CD4-positive, alpha-beta memory T cell (primary cell): Measurements from ENCODE around the gene LDHD. TPM values are rescaled to one million over a fixed set of nuclear protein-coding genes. Genes with fewer than 3 reads are reported as not detected.

Experiments used
- CTCF ChIA-PET: fragments of 350-600 bp; sonication (Branson Sonifier 250); formaldehyde crosslinking; loops from one replicate; lab custom pipeline; 2021; ENCODE audit warnings: inconsistent platforms; ENCODE audit not compliant: partially characterized antibody; lab: Charles Lee
- POLR2A ChIA-PET: fragments of 350-600 bp; sonication (Branson Sonifier 250); formaldehyde crosslinking; loops from one replicate; lab custom pipeline; 2021; ENCODE audit not compliant: partially characterized antibody; lab: Charles Lee
- DNase-seq, 5 donors: peaks; one replicate each; pipeline versions ENCODE4 v3.0.0 to v3.0.0-alpha.2; 2020 to 2022; ENCODE audit warnings: mixed read lengths in 1 of 5
- H3K27ac ChIP-seq: one replicate; pipeline ENCODE4 v1.7.0; 2013; ENCODE audit warnings: low read depth, low read length
- H3K27me3 ChIP-seq: 2 replicates; pipeline ENCODE4 v1.7.0; 2013; ENCODE audit warnings: mild to moderate bottlenecking, low read length, moderate library complexity; ENCODE audit not compliant: insufficient read depth
- H3K36me3 ChIP-seq: 2 replicates; pipeline ENCODE4 v1.7.0; 2013; ENCODE audit warnings: mild to moderate bottlenecking, low read length, moderate library complexity; ENCODE audit not compliant: insufficient read depth
- H3K4me1 ChIP-seq: 2 replicates; pipeline ENCODE4 v1.7.0; 2013; ENCODE audit warnings: mild to moderate bottlenecking, low read length, moderate library complexity; ENCODE audit not compliant: insufficient read depth
- H3K4me3 ChIP-seq, 2 donors: one replicate each; pipeline ENCODE4 v1.7.0; 2013; ENCODE audit warnings: low read length in 2 of 2, mild to moderate bottlenecking in 1 of 2
- H3K9me3 ChIP-seq, 2 donors: one replicate each; pipeline ENCODE4 v1.7.0; 2013; ENCODE audit warnings: low read length in 2 of 2, control low read depth in 1 of 2; ENCODE audit not compliant: control insufficient read depth in 1 of 2
- H3K27ac Mint-ChIP-seq, 7 donors: one replicate each; pipeline ENCODE4 v1.8.0; 2020 to 2021; ENCODE audit warnings: mixed read lengths in 7 of 7, mild to moderate bottlenecking in 6 of 7, inconsistent platforms in 3 of 7, moderate library complexity in 3 of 7
- H3K27me3 Mint-ChIP-seq, 2 donors: one replicate each; pipeline ENCODE4 v1.8.0; 2020 to 2021; ENCODE audit warnings: mixed read lengths in 2 of 2
- H3K36me3 Mint-ChIP-seq, 2 donors: one replicate each; pipeline ENCODE4 v1.8.0; 2020 to 2021; ENCODE audit warnings: mixed read lengths in 2 of 2, inconsistent platforms in 1 of 2, mild to moderate bottlenecking in 1 of 2
- H3K4me1 Mint-ChIP-seq, 4 donors: one replicate each; pipeline ENCODE4 v1.8.0; 2020 to 2021; ENCODE audit warnings: mixed read lengths in 4 of 4, mild to moderate bottlenecking in 1 of 4
- H3K4me3 Mint-ChIP-seq, 8 donors: one replicate each; pipeline ENCODE4 v1.8.0; 2020 to 2021; ENCODE audit warnings: mixed read lengths in 8 of 8, mild to moderate bottlenecking in 7 of 8, moderate library complexity in 6 of 8, inconsistent platforms in 3 of 8
- H3K9me3 Mint-ChIP-seq, 8 donors: one replicate each; pipeline ENCODE4 v1.8.0; 2020 to 2021; ENCODE audit warnings: mixed read lengths in 8 of 8, mild to moderate bottlenecking in 5 of 8, inconsistent platforms in 3 of 8, moderate library complexity in 1 of 8
- intact Hi-C: fragments of 100-400 bp; cut with micrococcal nuclease; formaldehyde crosslinking; loops from one replicate; pipeline ENCODE4 v1.15.1; 2023
- polyA plus RNA-seq, 2 donors: library from polyadenylated mRNA; unstranded; fragments of 300-500 nt; fragmentation: Illumina TruSeq; gene quantifications; one replicate each; pipeline ENCODE4 v1.2.3, GENCODE V29; 2021
- total RNA-seq, 2 experiments: library from RNA; stranded (reverse); gene quantifications; one replicate each; pipeline ENCODE4 v1.2.3, GENCODE V29; 2021

LDHD gene
- total and polyA plus RNA-seq, 4 experiments from 2014 or later: 0.09 to 0.20 (median 0.17) TPM; not detected in 1

DNA sequence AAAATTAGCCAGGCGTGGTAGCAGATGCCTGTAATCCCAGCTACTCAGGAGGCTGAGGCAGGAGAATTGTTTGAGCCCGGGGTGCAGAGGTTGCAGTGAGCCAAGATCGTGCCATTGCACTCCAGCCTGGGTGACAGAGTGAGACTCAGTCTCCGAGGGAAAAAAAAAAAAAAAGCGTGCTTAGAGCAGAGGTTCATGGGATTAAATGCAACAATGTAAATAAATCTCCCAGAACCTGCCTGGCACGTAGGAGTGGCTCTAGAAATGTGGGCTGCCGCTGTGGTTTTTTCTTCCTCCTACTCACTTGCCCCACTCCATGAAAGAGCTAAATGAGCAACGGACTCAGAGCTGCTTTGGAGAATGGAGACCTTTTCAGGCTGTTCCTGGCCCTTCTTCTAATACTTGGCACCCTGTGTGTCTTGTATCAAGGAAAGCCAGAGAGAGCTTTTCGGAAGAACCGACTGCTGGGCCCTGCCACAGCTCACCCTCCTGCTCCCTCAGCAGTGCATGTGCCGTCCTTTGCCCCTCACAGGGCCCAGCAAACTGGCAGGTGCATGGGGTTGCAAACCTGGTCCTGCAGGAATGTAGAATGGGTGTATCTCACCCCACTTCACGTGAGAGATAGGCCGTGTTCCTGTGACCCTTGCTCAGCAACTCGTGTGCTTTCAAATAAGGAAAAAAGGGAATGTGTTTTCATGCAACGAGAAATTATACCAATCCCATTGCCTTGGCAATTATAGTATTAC lies 52.0 kb downstream of the LDHD start:
- H3K4me3 ChIP-seq: peak overlapping the region in 1 of 2 donors; percentile 2
- no peaks in the 10 kb centered on the region for H3K27me3 ChIP-seq
- Mint-ChIP-seq H3K27ac (peak overlapping the region; percentile 72 to 94 (median 91)), H3K4me3 (peak overlapping the region; percentile 46 to 76 (median 69)), H3K9me3 (no peaks in the 10 kb centered on the region), H3K36me3 (no peaks in the 10 kb centered on the region), H3K27me3 (no peaks in the 10 kb centered on the region), H3K4me1 (peaks cover 18 to 38% (median 28%) of the 10 kb centered on the region in 4 donors)
- intact Hi-C loops: loop anchor here (1.0 to 5.0 kb wide), 2 partner anchors 11 to 48 kb away; no protein-coding TSS in a partner anchor
- H3K4me1 ChIP-seq: peaks cover 33% of the 10 kb centered on the region
- peak overlapping the region; percentile 6 for H3K27ac ChIP-seq
- ChIA-PET POLR2A (interaction anchor here (0.9 to 2.9 kb wide), 6 partner anchors 10 to 66 kb away, joined by 3 to 22 read pairs (median 5); partner anchors contain the start of gene ZNRF1), CTCF (interaction anchor here (0.8 to 5.2 kb wide), 5 partner anchors 10 to 134 kb away, joined by 3 to 31 read pairs (median 4); no protein-coding TSS in a partner anchor)
- no peaks in the 10 kb centered on the region for H3K9me3 ChIP-seq
- DNase-seq: peak in 1 of 5 donors; percentile 4
- no peaks in the 10 kb centered on the region for H3K36me3 ChIP-seq

DNA sequence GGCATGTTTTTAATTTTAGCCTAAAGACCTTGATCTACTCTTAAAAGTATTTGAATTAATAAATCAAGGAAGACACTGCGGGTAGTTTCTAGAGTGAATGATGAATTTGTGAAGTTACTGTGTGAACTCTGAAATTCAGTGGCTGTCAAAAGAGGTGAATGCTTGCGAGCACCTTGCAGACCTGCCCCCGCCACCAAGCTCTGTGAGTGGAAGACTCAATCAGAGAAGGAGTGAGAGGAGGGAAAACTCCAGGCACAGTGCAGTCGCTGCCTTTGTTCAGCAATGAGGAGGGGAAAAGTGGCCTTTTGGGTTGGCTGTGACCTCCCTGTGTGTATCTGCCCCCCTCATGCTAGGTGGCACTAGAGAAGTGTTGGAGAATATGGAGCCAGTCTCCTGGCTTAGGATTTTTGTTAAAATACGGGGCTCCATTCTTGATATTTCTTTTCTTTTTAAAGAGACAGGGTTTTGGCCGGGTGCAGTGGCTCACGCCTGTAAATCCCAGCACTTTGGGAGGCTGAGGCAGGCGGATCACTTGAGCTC lies 53.0 kb downstream of the LDHD start:
- H3K9me3 Mint-ChIP-seq: no peaks in the 10 kb centered on the region
- intact Hi-C loops: loop anchor here (1.0 to 5.0 kb wide), 2 partner anchors 12 to 49 kb away; no protein-coding TSS in a partner anchor
- Histone ChIP-seq H3K4me1 (peaks cover 33% of the 10 kb centered on the region), H3K4me3 (no peak overlapping the region), H3K36me3 (no peaks in the 10 kb centered on the region), H3K27ac (no peak overlapping the region), H3K27me3 (no peaks in the 10 kb centered on the region), H3K9me3 (no peaks in the 10 kb centered on the region)
- no peak for DNase-seq
- ChIA-PET POLR2A (interaction anchor here (1.6 to 2.9 kb wide), 3 partner anchors 11 to 45 kb away, joined by 3 to 22 read pairs (median 9); no protein-coding TSS in a partner anchor), CTCF (interaction anchor here (0.9 to 5.2 kb wide), 5 partner anchors 9 to 79 kb away, joined by 3 to 31 read pairs (median 4); partner anchors contain the start of gene WDR59)
- H3K27me3 Mint-ChIP-seq: no peaks in the 10 kb centered on the region
- no peaks in the 10 kb centered on the region for H3K36me3 Mint-ChIP-seq
- H3K4me1 Mint-ChIP-seq: peaks cover 18 to 38% (median 27%) of the 10 kb centered on the region in 4 donors
- peak overlapping the region in 3 of 8 donors; percentile 34 to 45 (median 36) for H3K4me3 Mint-ChIP-seq
- H3K27ac Mint-ChIP-seq: peak overlapping the region in 6 of 7 donors; percentile 37 to 81 (median 56)

DNA sequence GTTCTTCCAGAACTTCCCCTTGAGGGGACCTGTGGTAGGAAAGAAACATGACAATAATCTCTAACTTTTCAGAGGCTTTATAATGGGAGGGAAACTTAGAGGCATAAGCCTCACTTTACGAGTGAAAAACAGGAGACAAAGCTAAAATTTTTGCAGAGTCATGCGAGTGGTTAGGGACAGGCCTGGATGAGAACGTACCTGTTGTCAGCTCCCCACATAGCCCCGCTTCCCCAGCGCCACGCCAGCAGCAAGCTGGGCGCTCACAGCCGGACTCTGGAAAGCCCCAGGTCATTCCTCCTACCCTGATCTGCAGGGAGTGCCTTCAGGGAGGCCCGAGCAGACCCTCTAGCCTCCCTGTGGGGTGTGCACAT lies 53.6 kb downstream of the LDHD start:
- no peak for DNase-seq
- ChIA-PET POLR2A (interaction anchor here (0.6 to 1.6 kb wide), 2 partner anchors 9 to 36 kb away, joined by 3 to 4 read pairs; no protein-coding TSS in a partner anchor), CTCF (interaction anchor here (1.2 to 5.2 kb wide), 5 partner anchors 10 to 200 kb away, joined by 3 to 31 read pairs (median 5); partner anchors contain the start of gene WDR59)
- H3K9me3 Mint-ChIP-seq: no peaks in the 10 kb centered on the region
- H3K4me3 Mint-ChIP-seq: peak overlapping the region in 4 of 8 donors; percentile 15 to 31 (median 20)
- intact Hi-C loops: loop anchor here (5.0 kb wide), 1 partner anchor 49 kb away; no protein-coding TSS in a partner anchor
- Histone ChIP-seq H3K4me1 (peaks cover 33% of the 10 kb centered on the region), H3K9me3 (no peaks in the 10 kb centered on the region), H3K36me3 (no peaks in the 10 kb centered on the region), H3K27ac (no peak overlapping the region), H3K27me3 (no peaks in the 10 kb centered on the region), H3K4me3 (no peak overlapping the region)
- H3K27me3 Mint-ChIP-seq: no peaks in the 10 kb centered on the region
- peaks cover 17 to 38% (median 25%) of the 10 kb centered on the region in 4 donors for H3K4me1 Mint-ChIP-seq
- H3K27ac Mint-ChIP-seq: peak overlapping the region; percentile 57 to 88 (median 78)
- H3K36me3 Mint-ChIP-seq: no peaks in the 10 kb centered on the region

GRCh38 chr16:75062135-75062975 lies 54.2 kb downstream of the LDHD start:
- Mint-ChIP-seq H3K4me3 (peak overlapping the region in 4 of 8 donors; percentile 15 to 31 (median 20)), H3K9me3 (no peaks in the 10 kb centered on the region), H3K27me3 (no peaks in the 10 kb centered on the region), H3K27ac (peak overlapping the region; percentile 57 to 88 (median 78)), H3K4me1 (peaks cover 17 to 34% (median 25%) of the 10 kb centered on the region in 4 donors), H3K36me3 (no peaks in the 10 kb centered on the region)
- Histone ChIP-seq H3K9me3 (no peaks in the 10 kb centered on the region), H3K4me3 (no peak overlapping the region), H3K36me3 (no peaks in the 10 kb centered on the region), H3K27ac (no peak overlapping the region), H3K27me3 (no peaks in the 10 kb centered on the region), H3K4me1 (peaks cover 33% of the 10 kb centered on the region)
- no peak for DNase-seq
- POLR2A ChIA-PET: interaction anchor here (0.6 to 1.6 kb wide), 2 partner anchors 9 to 37 kb away, joined by 3 to 4 read pairs; no protein-coding TSS in a partner anchor
- intact Hi-C loops: loop anchor here (5.0 kb wide), 1 partner anchor 50 kb away; no protein-coding TSS in a partner anchor
- CTCF ChIA-PET: interaction anchor here (0.7 to 5.2 kb wide), 8 partner anchors 9 to 199 kb away, joined by 3 to 31 read pairs (median 4); partner anchors contain the start of gene WDR59

Other genes starting within 250 kb of the LDHD start
- gene WDR59, start 131.7 kb downstream of the LDHD start, total RNA-seq: 100 to 1,000 TPM; 116 to 127 TPM
- gene WDR59, start 131.7 kb downstream of the LDHD start, polyA plus RNA-seq: 10 to 100 TPM; 11.0 to 20.5 TPM
- 1 to 10 TPM; 6.0 to 6.2 TPM for gene ZNRF1, start 117.8 kb downstream of the LDHD start, total RNA-seq
- 1 to 10 TPM; 3.4 to 9.5 TPM for gene ZNRF1, start 117.8 kb downstream of the LDHD start, polyA plus RNA-seq
- gene ZFP1, start 31.7 kb upstream of the LDHD start, total RNA-seq: 10 to 100 TPM; 11.7 to 13.4 TPM
- gene ZFP1, start 31.7 kb upstream of the LDHD start, polyA plus RNA-seq: 10 to 100 TPM; 18.4 to 22.3 TPM
- not detected for gene CTRB2, start 90.4 kb upstream of the LDHD start, total RNA-seq
- not detected for gene CTRB2, start 90.4 kb upstream of the LDHD start, polyA plus RNA-seq
- not detected for gene CTRB1, start 102.2 kb upstream of the LDHD start, total RNA-seq
- gene CTRB1, start 102.2 kb upstream of the LDHD start, polyA plus RNA-seq: not detected
- under 1 TPM in 1 of 2 experiments, not detected in 1; 0.36 TPM for gene BCAR1, start 134.8 kb upstream of the LDHD start, total RNA-seq
- under 1 TPM in 1 of 2 donors, not detected in 1; 0.30 TPM for gene BCAR1, start 134.8 kb upstream of the LDHD start, polyA plus RNA-seq